GM19043 (cell line): Measurements from ENCODE around the gene ATP6AP1.

ENCODE experiments used
- ATAC-seq: cut with Tn5 transposase; IDR thresholded peaks from one replicate; pipeline ENCODE4 v1.9.1; 2021; ENCODE audit warnings: low read depth; ENCODE audit not compliant: unreplicated experiment

The ATP6AP1 gene

GRCh38 chrX:154426916-154427770 lies 1.3 kb upstream of the ATP6AP1 start:
- no peak for ATAC-seq

DNA sequence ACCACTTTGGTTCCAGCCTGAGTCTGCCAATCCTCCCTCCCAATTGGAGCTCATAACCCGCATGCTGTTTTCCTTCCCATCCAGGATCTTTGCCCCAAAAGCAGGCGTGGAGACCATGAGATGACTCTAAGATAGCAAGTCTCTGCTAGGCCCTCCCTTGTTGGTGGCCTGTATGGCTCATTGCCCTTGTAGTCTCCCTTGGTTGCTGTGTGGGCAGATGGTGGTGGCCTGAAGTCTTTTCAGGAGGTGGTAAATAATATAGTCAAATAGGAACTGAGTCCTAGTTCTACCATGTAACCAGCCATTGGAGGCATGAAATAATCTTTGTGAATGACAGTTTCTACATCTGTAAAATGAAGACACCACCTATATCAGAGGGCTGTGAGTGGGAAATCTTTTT lies 1.2 kb downstream of the ATP6AP1 start:
- no peak for ATAC-seq

DNA sequence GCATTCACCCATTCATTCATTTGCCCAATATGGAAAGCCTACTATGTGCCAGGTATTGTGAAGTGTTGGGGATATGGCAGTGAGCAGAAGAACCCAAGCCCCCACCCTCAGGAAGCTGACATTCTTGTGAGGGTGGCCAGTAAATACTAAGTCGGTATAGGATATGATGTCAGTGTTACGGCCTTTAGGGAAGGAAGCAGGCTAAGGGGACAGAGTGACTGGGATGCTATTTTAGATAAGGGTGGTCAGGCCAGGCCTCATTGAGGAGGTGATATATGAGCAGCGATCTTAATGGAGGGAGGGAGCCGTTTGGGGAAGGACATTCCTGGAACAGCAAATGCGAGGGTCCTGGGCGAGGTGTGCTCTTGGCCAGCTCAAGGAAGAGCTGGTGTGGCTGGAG lies 2.0 kb downstream of the ATP6AP1 start:
- ATAC-seq = no peak

GRCh38 chrX:154430916-154431315 lies 2.4 kb downstream of the ATP6AP1 start:
- no peak for ATAC-seq

DNA sequence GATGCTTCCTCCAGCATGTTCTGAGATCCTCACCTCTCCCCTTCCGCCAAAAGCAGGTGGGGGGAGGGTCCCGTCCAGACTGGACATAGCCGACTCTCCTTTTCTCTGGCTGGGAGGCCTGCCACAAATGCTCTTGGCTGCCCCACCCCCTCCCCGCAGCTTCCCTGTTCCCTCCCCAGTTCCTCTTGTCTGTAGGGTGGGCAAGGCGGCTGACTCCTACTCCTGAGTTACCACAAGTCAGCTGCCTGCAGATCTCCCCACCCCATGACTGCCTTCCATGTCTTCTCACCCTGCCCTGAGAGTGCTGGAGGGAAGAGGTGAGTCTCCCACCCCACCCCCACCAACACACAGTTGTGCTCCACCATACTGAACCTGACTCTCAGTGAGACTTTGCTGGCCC lies 2.9 kb downstream of the ATP6AP1 start:
- ATAC-seq = no peak

GRCh38 chrX:154432210-154432609 lies 3.7 kb downstream of the ATP6AP1 start:
- no peak for ATAC-seq

- no peak for ATAC-seq
Observed at GRCh38 chrX:154433605-154434004, 5.1 kb downstream of the ATP6AP1 start.

DNA sequence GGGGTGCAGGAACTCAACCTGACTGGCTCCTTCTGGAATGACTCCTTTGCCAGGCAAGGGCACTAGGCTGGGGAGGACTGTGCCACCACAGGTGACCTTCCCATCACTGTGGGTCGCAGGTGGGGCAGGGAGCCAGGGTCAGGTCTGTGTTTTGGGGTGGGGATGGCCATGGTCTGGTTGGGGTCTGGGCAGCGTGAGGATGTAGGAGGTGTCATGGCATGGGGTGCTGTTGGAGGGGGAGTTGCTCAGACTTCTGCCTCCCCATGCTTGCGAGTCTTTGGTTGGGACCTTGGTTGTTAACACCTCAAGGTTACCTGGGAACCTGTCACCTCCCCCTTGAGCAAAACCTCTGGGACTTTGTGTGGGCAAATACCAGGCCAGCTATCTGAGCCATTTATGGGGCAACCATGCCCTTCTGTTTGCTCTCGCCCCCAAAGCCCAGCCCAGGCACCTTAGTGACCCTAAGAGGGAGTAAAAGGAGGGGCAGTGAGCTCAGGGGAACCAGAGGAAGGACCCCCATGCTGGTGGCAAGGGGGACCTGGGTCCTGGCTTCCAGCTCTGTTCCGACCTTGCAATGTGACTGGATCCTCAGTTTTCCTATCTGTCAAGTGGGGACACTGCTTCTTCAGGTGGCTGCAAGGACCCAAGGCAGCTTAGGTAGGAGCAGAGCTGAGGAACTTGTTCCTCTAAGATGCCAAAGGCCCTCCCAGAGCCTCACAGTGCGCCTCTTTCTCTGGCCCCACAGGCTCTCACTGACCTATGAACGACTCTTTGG lies 6.1 kb downstream of the ATP6AP1 start:
- no peak for ATAC-seq

DNA sequence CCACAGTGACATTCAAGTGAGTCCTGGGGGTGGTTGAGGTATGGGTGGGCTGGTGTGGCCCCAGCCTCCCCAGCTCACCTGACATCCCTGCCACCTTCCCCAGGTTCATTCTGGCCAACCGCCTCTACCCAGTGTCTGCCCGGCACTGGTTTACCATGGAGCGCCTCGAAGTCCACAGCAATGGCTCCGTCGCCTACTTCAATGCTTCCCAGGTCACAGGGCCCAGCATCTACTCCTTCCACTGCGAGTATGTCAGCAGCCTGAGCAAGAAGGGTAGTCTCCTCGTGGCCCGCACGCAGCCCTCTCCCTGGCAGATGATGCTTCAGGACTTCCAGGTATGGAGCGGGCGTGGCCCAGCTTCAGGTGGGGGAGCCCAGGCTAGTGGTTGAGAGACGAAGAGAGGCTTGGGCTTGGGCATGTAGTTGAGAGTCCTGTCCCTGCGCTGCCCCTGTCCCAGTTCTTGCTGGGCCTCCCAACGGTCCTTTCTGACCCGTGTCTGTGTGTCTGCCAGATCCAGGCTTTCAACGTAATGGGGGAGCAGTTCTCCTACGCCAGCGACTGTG lies 6.8 kb downstream of the ATP6AP1 start:
- no peak for ATAC-seq

DNA sequence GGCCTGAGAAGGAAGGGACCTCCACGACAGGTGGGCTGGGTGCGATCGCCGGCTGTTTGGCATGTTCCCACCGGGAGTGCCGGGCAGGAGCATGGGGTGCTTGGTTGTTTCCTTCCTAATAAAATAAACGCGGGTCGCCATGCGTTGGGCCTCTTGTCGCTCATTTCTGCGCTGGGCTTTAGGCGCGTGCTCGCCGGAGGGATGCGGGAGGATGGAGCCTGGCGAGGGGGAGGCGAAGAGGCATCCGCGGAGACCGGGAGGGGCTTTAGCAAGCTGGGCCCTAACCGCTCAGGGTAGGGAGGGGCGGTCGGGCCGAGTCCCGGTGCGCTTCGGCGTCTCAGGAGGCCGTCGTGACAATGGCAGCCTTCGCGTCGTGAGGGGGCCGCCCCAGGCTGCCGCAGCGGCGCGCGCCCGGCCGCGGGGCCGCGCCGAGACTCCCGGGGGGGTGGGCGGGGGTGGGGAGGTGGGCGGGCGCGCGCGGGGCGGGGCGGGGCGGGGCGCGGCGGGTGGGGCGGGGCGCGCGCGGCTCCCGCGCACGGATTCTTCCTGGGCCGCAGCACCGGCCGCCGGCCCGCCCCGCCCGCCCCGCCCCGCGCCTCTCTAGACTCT lies 8.0 kb downstream of the ATP6AP1 start:
- no peak for ATAC-seq

DNA sequence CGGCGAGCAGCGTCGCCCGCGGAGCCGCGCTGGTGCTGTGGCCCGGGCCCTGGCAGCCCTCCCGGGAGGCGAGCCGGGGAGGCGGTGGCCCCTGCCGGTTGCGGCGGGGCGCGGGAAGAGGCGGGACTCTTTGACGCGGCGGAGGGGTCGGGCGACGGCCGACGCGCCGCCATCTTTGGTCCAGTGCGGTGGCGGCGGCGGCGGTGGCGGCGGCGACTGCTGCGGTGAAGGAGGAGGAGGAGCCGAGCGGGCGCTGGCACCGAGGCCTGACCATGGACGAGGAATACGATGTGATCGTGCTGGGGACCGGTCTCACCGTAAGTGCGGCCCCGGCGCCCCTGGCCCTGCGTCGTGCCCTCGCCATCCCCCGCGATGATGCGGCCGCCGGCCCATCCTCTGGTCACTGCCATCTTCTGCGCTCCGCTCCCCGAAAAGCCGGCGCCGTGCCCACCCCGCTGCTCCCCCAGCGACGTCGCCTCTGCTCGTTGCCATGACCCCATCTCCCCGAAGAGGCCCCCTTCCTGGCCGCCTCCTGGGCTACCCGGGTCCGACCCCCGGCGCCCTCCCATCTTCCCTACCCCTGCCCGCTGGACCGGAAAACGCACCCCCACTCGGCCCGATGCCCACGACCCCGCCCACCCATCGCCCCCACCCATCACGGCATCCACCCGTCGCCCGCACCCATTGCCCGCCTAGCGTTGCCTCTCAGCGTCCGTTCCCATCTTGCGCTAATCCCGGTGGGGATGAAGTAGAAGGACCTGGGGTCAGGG lies 8.7 kb downstream of the ATP6AP1 start, which contains the start of gene GDI1:
Gene GDI1, plus strand, starts transcription at position 172 of the 770 bp plus-strand sequence. Its CDS starts 101 bp downstream, at position 273.
- no peak for ATAC-seq

DNA sequence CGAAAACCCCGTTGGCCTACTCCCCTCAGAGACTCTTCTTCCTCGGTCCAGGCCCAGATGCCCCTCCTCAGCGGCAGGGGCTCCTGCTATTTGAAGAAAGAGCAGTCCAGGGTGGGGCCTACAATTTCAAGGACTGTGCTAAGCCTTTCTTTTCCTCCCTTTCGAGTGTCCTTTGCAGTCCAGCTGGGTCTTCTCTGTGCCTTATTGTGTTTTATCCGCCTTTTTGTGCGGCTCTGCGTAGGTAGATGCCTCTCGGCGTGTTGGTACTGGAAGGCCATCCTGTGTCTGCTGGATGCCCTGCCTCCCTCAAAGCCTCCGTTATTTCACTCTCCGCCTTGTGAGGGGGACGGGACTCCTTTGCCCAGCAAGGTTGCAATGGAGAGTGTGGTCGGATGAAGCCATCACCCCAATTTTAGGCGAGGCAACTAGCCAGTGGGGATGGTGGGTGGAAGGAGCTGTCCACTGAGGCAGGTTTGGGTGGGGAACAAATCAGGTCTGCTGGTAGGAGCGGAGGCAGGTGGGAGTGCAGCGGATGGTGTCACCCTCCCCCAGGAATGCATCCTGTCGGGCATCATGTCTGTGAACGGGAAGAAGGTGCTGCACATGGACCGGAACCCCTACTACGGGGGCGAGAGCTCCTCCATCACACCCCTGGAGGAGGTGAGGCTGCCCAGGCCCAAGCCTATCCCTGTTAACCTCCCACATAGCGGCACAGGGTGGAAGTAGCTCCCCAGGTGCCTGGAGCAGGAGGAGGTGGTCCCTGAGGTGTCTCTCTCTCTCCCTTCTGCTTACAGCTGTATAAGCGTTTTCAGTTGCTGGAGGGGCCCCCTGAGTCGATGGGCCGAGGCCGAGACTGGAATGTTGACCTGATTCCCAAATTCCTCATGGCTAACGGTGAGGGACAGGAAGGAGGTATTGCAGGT lies 9.8 kb downstream of the ATP6AP1 start:
- no peak for ATAC-seq

DNA sequence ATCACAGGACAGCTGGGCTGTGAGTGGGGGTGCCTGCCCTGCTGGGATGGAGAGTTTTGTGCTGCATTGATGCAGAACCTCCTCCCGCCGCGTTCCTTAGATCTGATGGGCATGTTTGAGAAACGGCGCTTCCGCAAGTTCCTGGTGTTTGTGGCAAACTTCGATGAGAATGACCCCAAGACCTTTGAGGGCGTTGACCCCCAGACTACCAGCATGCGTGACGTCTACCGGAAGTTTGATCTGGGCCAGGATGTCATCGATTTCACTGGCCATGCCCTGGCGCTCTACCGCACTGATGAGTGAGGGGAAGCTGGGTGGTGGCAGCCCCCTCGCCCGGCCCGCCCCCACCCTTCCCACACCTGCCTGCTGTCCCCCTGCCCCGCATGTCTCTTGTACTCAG lies 11.4 kb downstream of the ATP6AP1 start:
- ATAC-seq = no peak

GRCh38 chrX:154440623-154441357 lies 12.3 kb downstream of the ATP6AP1 start:
- no peak for ATAC-seq

DNA sequence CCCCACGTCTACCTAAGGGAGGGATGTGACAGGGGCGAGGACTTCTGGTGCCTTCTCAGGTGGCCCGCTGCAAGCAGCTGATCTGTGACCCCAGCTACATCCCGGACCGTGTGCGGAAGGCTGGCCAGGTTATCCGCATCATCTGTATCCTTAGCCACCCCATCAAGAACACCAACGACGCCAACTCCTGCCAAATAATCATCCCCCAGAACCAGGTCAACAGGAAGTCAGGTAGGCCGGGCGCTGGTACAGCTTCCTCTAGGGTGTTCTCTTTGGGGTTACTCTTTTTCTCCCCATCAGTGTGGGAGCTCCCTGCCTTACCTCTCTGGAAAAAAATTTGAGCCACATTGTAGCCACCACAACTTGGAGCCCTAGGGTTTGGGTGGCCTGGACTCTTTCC lies 13.1 kb downstream of the ATP6AP1 start:
- ATAC-seq = no peak

- ATAC-seq = no peak
Observed at GRCh38 chrX:154441984-154442707, 13.7 kb downstream of the ATP6AP1 start.

- no peak for ATAC-seq
Observed at GRCh38 chrX:154443479-154443910, 15.0 kb downstream of the ATP6AP1 start.
